ENCODE results near the gene PCCA. TPM values are rescaled to one million over a fixed set of nuclear protein-coding genes. Genes with fewer than 3 reads are reported as not detected.

Gene PCCA
- polyA plus RNA-seq, 2 of the 4 experiments (the other 2 are of a cell fraction): 13.2 to 13.7 TPM

DNA sequence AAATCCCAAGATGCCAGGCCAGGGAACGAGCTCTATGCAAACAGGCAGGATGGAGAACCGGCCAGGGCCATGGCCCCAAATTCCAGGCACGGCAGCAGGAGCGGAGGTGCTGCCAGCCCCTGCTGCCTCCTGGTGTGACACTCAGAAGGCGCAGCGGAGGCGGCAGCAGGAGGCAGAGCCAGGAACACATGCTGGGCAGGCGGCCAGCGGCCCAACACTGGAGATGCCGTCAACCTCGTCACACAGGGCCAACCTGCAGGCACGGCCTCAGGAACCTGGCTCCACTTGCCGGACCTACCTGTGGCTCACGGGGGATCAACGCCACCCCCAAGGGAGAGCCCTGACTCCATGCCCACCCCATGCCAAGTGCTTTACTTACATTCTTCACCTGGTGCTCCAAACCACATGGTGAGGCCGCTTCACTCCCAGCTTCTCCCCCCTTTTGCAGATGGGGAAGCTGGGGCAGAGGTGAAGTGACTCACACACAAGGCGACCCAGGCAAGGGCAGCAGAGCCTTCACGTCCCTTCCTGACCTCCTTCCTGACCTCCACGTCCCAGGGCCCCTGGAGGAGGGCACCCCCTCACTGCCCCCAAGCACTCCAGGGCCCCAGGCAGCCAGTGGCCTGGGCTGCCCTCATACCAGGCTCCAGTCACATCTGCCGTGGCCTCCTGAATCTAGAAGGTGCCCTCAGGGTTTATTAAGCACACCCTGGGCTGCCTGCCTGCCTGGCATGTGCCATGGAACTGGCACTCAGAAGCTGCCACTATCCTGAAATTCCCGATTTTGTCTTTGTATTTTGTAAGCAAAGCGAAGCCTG lies 456.2 kb downstream of the PCCA start:
- ChIA-PET POLR2A (no interaction called here), CTCF (interaction anchor here (0.6 kb wide), 1 partner anchor 28 kb away, joined by 3 read pairs; no protein-coding TSS in a partner anchor)
- Histone ChIP-seq H3K4me2 (no peak overlapping the region), H3K27ac (no peak overlapping the region), H3K4me1 (no peaks in the 10 kb centered on the region), H3K9me3 (no peaks in the 10 kb centered on the region), H3K4me3 (no peak overlapping the region)
- 81% methylated on average over 15 of the region's 22 CpGs for whole genome bisulfite sequencing (ENCODE audit: missing lambda C conversion rate)
- DNase-seq (ENCODE audit: low read depth in 1 of 2, low spot score in 1 of 2) (no peak), ATAC-seq (no peak), FAIRE-seq (no peak)
- TF ChIP-seq SMC3 (IDR thresholded peaks at IDR 0.05): no peak
- TF ChIP-seq, protein P1, sequence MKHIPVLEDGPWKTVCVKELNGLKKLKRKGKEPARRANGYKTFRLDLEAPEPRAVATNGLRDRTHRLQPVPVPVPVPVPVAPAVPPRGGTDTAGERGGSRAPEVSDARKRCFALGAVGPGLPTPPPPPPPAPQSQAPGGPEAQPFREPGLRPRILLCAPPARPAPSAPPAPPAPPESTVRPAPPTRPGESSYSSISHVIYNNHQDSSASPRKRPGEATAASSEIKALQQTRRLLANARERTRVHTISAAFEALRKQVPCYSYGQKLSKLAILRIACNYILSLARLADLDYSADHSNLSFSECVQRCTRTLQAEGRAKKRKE (CRISPR knock-in tag; IDR thresholded peaks at IDR 0.05; ENCODE audit: low read depth): no peak
- TF ChIP-seq CHD4 (IDR thresholded peaks at IDR 0.05; ENCODE audit: borderline replicate concordance): no peak
- TF ChIP-seq ESRRA (IDR thresholded peaks at IDR 0.05; ENCODE audit: borderline replicate concordance, low read length): no peak
- TF ChIP-seq HDAC2 (IDR thresholded peaks at IDR 0.05): no peak
- TF ChIP-seq POLR2A (IDR thresholded peaks at IDR 0.05; ENCODE audit: low read length): no peak
- no peak for TF ChIP-seq HOXA7 (CRISPR knock-in tag; IDR thresholded peaks at IDR 0.05)
- TF ChIP-seq, protein P2, sequence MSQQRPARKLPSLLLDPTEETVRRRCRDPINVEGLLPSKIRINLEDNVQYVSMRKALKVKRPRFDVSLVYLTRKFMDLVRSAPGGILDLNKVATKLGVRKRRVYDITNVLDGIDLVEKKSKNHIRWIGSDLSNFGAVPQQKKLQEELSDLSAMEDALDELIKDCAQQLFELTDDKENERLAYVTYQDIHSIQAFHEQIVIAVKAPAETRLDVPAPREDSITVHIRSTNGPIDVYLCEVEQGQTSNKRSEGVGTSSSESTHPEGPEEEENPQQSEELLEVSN (IDR thresholded peaks at IDR 0.05; ENCODE audit: borderline replicate concordance, low read depth): no peak
- TF ChIP-seq CEBPB (IDR thresholded peaks at IDR 0.05): no peak
- TF ChIP-seq, protein P3, sequence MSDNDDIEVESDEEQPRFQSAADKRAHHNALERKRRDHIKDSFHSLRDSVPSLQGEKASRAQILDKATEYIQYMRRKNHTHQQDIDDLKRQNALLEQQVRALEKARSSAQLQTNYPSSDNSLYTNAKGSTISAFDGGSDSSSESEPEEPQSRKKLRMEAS (IDR thresholded peaks at IDR 0.05): no peak
- TF ChIP-seq RCOR1 (IDR thresholded peaks at IDR 0.05; ENCODE audit: low read depth, low read length): no peak
- TF ChIP-seq CBX8 (IDR thresholded peaks at IDR 0.05): no peak
- TF ChIP-seq HEYL (CRISPR knock-in tag; IDR thresholded peaks at IDR 0.05): no peak
- no peak for TF ChIP-seq PHF8 (IDR thresholded peaks at IDR 0.05; ENCODE audit: borderline replicate concordance, low read depth)
- no peak for TF ChIP-seq BHLHE40 (IDR thresholded peaks at IDR 0.05; ENCODE audit: low read depth, low read length)
- no peak for TF ChIP-seq RFX5 (IDR thresholded peaks at IDR 0.05)
- no peak for TF ChIP-seq FOSB (CRISPR knock-in tag; IDR thresholded peaks at IDR 0.05)
- TF ChIP-seq, protein P4, sequence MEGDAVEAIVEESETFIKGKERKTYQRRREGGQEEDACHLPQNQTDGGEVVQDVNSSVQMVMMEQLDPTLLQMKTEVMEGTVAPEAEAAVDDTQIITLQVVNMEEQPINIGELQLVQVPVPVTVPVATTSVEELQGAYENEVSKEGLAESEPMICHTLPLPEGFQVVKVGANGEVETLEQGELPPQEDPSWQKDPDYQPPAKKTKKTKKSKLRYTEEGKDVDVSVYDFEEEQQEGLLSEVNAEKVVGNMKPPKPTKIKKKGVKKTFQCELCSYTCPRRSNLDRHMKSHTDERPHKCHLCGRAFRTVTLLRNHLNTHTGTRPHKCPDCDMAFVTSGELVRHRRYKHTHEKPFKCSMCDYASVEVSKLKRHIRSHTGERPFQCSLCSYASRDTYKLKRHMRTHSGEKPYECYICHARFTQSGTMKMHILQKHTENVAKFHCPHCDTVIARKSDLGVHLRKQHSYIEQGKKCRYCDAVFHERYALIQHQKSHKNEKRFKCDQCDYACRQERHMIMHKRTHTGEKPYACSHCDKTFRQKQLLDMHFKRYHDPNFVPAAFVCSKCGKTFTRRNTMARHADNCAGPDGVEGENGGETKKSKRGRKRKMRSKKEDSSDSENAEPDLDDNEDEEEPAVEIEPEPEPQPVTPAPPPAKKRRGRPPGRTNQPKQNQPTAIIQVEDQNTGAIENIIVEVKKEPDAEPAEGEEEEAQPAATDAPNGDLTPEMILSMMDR (IDR thresholded peaks at IDR 0.05): no peak
- TF ChIP-seq, protein P5, sequence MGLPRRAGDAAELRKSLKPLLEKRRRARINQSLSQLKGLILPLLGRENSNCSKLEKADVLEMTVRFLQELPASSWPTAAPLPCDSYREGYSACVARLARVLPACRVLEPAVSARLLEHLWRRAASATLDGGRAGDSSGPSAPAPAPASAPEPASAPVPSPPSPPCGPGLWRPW (IDR thresholded peaks at IDR 0.05): no peak
- no peak for TF ChIP-seq FOSL2 (IDR thresholded peaks at IDR 0.05)
- TF ChIP-seq FOSL2 (CRISPR knock-in tag; IDR thresholded peaks at IDR 0.05): no peak

DNA sequence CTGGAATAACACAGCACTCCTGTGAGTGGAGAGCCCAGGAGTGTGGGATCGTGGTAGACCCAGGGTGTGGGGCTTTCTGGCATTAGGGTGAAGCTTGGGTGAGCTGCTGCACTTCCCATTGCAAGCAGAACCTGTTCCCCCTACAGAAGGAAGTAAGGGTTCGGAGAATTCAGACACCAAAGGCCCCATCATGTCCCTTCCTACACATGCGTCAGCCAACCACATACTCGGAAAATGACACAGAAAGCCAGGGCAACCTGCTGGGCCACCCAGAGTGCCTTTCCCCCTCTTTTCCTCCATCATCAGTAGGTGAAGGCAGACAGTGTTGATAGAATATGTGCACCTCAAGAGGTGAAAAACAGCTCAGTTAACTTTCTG lies 456.8 kb downstream of the PCCA start:
- TF ChIP-seq SREBF2 (IDR thresholded peaks at IDR 0.05) (no peak), FOSL2 (IDR thresholded peaks at IDR 0.05) (no peak), FOSL2 (CRISPR knock-in tag; IDR thresholded peaks at IDR 0.05) (no peak), EHF (CRISPR knock-in tag; IDR thresholded peaks at IDR 0.05) (no peak), KDM5A (IDR thresholded peaks at IDR 0.05) (no peak), MAZ (IDR thresholded peaks at IDR 0.05; ENCODE audit: borderline replicate concordance, low read depth, low read length) (no peak), KDM1A (IDR thresholded peaks at IDR 0.05; ENCODE audit: low read depth) (no peak), NFE2L2 (conservative IDR thresholded peaks at IDR 0.05; ENCODE audit: low read length) (no peak), JUNB (IDR thresholded peaks at IDR 0.05) (no peak), SMC3 (IDR thresholded peaks at IDR 0.05) (no peak), CHD4 (IDR thresholded peaks at IDR 0.05; ENCODE audit: borderline replicate concordance) (no peak), NPAS2 (CRISPR knock-in tag; IDR thresholded peaks at IDR 0.05; ENCODE audit: borderline replicate concordance) (no peak), FOXS1 (CRISPR knock-in tag; IDR thresholded peaks at IDR 0.05) (no peak)
- TF ChIP-seq, protein P6, sequence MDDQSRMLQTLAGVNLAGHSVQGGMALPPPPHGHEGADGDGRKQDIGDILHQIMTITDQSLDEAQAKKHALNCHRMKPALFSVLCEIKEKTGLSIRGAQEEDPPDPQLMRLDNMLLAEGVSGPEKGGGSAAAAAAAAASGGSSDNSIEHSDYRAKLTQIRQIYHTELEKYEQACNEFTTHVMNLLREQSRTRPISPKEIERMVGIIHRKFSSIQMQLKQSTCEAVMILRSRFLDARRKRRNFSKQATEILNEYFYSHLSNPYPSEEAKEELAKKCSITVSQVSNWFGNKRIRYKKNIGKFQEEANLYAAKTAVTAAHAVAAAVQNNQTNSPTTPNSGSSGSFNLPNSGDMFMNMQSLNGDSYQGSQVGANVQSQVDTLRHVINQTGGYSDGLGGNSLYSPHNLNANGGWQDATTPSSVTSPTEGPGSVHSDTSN (IDR thresholded peaks at IDR 0.05): no peak
- TF ChIP-seq, protein P1 (CRISPR knock-in tag; IDR thresholded peaks at IDR 0.05; ENCODE audit: low read depth): no peak
- TF ChIP-seq, protein P7, sequence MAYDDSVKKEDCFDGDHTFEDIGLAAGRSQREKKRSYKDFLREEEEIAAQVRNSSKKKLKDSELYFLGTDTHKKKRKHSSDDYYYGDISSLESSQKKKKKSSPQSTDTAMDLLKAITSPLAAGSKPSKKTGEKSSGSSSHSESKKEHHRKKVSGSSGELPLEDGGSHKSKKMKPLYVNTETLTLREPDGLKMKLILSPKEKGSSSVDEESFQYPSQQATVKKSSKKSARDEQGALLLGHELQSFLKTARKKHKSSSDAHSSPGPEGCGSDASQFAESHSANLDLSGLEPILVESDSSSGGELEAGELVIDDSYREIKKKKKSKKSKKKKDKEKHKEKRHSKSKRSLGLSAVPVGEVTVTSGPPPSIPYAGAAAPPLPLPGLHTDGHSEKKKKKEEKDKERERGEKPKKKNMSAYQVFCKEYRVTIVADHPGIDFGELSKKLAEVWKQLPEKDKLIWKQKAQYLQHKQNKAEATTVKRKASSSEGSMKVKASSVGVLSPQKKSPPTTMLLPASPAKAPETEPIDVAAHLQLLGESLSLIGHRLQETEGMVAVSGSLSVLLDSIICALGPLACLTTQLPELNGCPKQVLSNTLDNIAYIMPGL (CRISPR knock-in tag; IDR thresholded peaks at IDR 0.05; ENCODE audit: borderline replicate concordance): no peak
- 94% methylated on average over 2 of the region's 4 CpGs for WGBS (ENCODE audit: missing lambda C conversion rate)
- Histone ChIP-seq H3K4me2 (no peak overlapping the region), H3K27ac (no peak overlapping the region), H3K4me1 (no peaks in the 10 kb centered on the region), H3K4me3 (no peak overlapping the region), H3K9me3 (no peaks in the 10 kb centered on the region)
- DNase-seq (ENCODE audit: low read depth in 1 of 2, low spot score in 1 of 2): no peak
- POLR2A ChIA-PET: no interaction called here
- FAIRE-seq: no peak
- ATAC-seq: no peak
- CTCF ChIA-PET: interaction anchor here (0.7 kb wide), 1 partner anchor 33 kb away, joined by 3 read pairs; no protein-coding TSS in a partner anchor

All from A549 (cell line).